GM06990 (cell line): ENCODE measurements around the gene PGM5.

ENCODE experiments used
- DNase-seq: peaks from one replicate; pipeline ENCODE4 v3.0.0-alpha.2; 2011; ENCODE audit not compliant: insufficient read length; ENCODE audit errors: extremely low read depth
- H3K27me3 ChIP-seq: replicated peaks from 2 replicates; pipeline ENCODE4 v1.6.0; 2011; ENCODE audit warnings: low read length; ENCODE audit not compliant: control insufficient read depth, insufficient read depth
- H3K36me3 ChIP-seq: 2 replicates; pipeline ENCODE4 v1.5.1; 2011; ENCODE audit warnings: low read length; ENCODE audit not compliant: control insufficient read depth, insufficient read depth
- H3K4me3 ChIP-seq: replicated peaks from 2 replicates; pipeline ENCODE4 v1.5.1; 2011; ENCODE audit warnings: low read depth, mild to moderate bottlenecking, control low read depth, low read length
- CTCF ChIP-seq: IDR thresholded peaks from 2 replicates; pipeline ENCODE4 v1.5.1; 2011; ENCODE audit warnings: low read length, control low read depth, mild to moderate bottlenecking, inconsistent platforms; ENCODE audit not compliant: insufficient read depth, poor library complexity, severe bottlenecking

Gene PGM5

DNA sequence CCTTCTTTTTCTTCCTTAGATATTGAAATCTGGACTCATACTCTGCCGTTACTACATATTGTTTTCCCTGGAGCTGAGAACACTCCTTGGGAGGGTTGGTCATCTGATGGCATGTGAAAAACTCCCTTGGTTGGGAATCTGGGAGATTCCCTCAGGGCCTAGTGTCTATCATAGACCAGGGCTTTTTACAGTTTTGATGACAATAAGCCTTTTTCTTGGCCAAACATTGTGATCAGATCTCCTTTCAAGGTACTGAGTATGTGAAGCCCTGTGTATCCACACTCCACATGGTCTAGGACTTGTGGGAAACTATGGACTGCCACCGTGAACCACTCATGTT, 151.4 kb downstream of the PGM5 start:
- no peaks in the 10 kb centered on the region for H3K36me3 ChIP-seq
- no peak for TF ChIP-seq CTCF
- DNase-seq: no peak
- no peak overlapping the region for H3K4me3 ChIP-seq
- H3K27me3 ChIP-seq: no peaks in the 10 kb centered on the region; the same call in 1 of the 2 replicates

DNA sequence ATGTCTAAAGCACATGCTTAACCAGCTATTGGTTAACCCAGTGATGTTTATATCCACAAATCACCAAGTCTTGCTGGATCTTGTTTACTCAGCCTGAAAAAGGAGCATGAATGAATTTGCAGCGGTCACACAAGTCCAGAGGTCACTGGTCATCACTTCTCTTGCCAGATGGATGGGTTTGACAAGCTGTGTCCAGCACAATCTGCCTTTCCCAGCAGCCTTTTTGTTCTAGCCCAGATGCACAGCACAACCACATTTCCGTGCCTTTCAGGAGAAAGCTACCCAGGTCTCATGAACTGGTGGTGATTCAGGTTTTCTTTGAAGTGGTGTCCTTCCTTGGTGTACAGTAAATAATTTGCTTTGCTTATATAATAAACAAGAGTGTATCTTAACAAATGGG, 152.1 kb downstream of the PGM5 start:
- no peaks in the 10 kb centered on the region; the same call in 1 of the 2 replicates for H3K27me3 ChIP-seq
- no peak overlapping the region for H3K4me3 ChIP-seq
- no peak for TF ChIP-seq CTCF
- no peaks in the 10 kb centered on the region for H3K36me3 ChIP-seq
- no peak for DNase-seq

DNA sequence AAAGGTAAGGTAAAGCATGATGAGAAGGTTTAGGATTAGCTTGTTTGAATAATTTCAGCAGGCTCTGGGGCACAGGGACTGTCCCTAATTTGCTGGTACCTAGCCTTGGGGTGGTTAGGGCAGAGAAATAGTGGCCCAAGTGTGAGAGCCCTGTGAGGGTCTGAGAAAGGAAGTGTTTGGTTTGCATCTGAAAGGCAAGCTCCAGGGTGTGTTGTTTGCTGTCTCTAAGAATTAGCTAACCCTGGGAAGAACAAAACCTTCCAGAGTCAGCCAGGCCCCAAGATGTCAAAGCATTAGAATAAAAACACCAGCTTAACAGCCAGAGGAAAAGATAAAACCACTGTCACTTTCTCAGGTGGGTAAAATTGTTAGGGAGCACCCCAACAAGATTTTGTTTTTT, 153.3 kb downstream of the PGM5 start:
- no peak overlapping the region for H3K4me3 ChIP-seq
- TF ChIP-seq CTCF: no peak
- no peaks in the 10 kb centered on the region for H3K36me3 ChIP-seq
- no peak for DNase-seq
- H3K27me3 ChIP-seq: no peaks in the 10 kb centered on the region; the same call in 1 of the 2 replicates

DNA sequence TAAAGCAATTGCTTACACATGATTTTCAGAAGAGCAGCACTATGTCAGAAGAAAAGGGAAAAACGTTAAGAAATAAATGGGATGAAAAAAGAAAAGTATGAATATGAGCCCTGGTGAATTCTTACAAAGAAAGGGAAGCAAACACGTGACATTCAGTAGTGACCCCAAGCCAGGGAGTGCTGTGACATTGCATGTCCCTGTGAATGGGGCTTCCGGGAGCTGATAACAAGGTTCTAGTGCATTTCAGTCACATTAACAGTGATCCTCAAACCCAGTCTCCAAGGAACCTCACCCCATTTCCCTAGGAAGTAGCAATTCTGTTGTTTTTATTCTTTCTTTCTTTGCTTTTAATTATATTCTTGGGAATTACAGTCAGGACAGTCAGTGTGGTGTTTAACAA, 157.0 kb downstream of the PGM5 start:
- no peaks in the 10 kb centered on the region for H3K36me3 ChIP-seq
- H3K4me3 ChIP-seq: no peak overlapping the region
- no peak for DNase-seq
- TF ChIP-seq CTCF: no peak
- no peaks in the 10 kb centered on the region; the same call in 1 of the 2 replicates for H3K27me3 ChIP-seq

GRCh38 chr9:68513981-68514380, 157.6 kb downstream of the PGM5 start:
- TF ChIP-seq CTCF: no peak
- no peaks in the 10 kb centered on the region for H3K36me3 ChIP-seq
- no peak overlapping the region for H3K4me3 ChIP-seq
- H3K27me3 ChIP-seq: no peaks in the 10 kb centered on the region; the same call in 1 of the 2 replicates
- DNase-seq: no peak

DNA sequence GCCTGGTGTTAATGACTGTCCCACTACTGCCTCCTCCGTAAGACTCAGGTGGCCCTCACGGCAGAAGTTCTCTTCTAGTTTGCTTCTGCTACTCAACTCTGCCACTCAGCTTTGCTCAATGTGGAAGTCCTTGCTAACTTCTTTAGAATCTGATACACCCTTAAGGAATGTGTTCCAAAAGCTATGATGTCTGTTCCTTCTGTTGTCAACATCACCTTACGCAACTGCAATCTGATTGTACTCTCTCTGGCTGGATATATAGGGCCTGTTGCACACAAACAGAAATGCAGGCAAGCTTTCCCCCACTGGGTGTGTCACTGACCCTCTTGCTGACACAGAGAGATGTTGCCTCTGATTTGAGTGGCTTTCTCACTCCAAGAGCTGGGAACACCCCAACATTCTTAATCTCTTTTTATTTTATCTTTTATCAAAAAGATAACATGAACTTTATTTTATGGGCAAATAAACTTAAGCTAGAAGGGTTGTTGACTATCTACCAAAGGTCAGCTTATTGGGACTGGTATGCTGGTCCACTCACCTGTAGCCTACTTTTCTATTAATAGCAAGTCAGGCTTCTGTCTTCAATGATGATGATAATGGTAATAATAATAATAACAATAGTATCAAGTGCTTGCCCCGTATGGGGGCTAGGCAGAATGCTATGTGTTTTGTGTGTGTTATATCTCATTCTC, 159.1 kb downstream of the PGM5 start:
- Histone ChIP-seq H3K27me3 (no peaks in the 10 kb centered on the region; the same call in 1 of the 2 replicates), H3K4me3 (no peak overlapping the region), H3K36me3 (no peaks in the 10 kb centered on the region)
- TF ChIP-seq CTCF: no peak
- no peak for DNase-seq
